HL-60 (cell line): ENCODE data around the gene CTSO.

ENCODE experiments used
- DNase-seq, 2 experiments: peaks; one replicate each; pipeline ENCODE4 v3.0.0-alpha.2; 2010 to 2020; ENCODE audit warnings: low read depth in 1 of 2, low spot score in 1 of 2
- H3K27ac ChIP-seq: fragments of 250-450 bp; sonication (Bioruptor Pico); replicated peaks from 2 replicates; pipeline ENCODE4 v1.5.1; 2020; ENCODE audit warnings: mild to moderate bottlenecking, moderate library complexity
- H3K27me3 ChIP-seq: fragments of 250-450 bp; sonication (Bioruptor Pico); 2 replicates; pipeline ENCODE4 v1.5.1; 2021; ENCODE audit warnings: mild to moderate bottlenecking, moderate library complexity; ENCODE audit not compliant: insufficient read depth, poor library complexity, severe bottlenecking
- H3K4me3 ChIP-seq: replicated peaks from 2 replicates; pipeline ENCODE4 v1.5.1; 2011; ENCODE audit warnings: mild to moderate bottlenecking, control low read depth, low read length; ENCODE audit not compliant: insufficient read depth
- CTCF ChIP-seq: IDR thresholded peaks from one replicate; pipeline ENCODE4 v1.5.1; 2011; ENCODE audit warnings: low read length, control low read depth, inconsistent platforms; ENCODE audit not compliant: insufficient read depth
- GABPA ChIP-seq: IDR thresholded peaks from 2 replicates; pipeline ENCODE4 v1.6.1; 2012; ENCODE audit warnings: low read depth
- POLR2AphosphoS5 ChIP-seq: IDR thresholded peaks from 2 replicates; pipeline ENCODE4 v1.6.1; 2012; ENCODE audit warnings: low read depth
- REST ChIP-seq: IDR thresholded peaks from 2 replicates; pipeline ENCODE4 v1.6.1; 2012; ENCODE audit warnings: low read depth; ENCODE audit not compliant: insufficient replicate concordance
- SPI1 ChIP-seq: IDR thresholded peaks from 2 replicates; pipeline ENCODE4 v1.6.1; 2012; ENCODE audit warnings: low read depth, mild to moderate bottlenecking, borderline replicate concordance

Gene CTSO

GRCh38 chr4:155904331-155904730 is 49.3 kb downstream of the CTSO start:
- TF ChIP-seq POLR2AphosphoS5 (no peak), GABPA (no peak), REST (no peak), CTCF (no peak), SPI1 (no peak)
- Histone ChIP-seq H3K27ac (no peak overlapping the region), H3K27me3 (no peaks in the 10 kb centered on the region), H3K4me3 (no peak overlapping the region)
- DNase-seq, result no peak

- Histone ChIP-seq H3K27ac (no peak within 1 kb of the TSS), H3K27me3 (no peaks in the 10 kb centered on the region), H3K4me3 (no peak within 1 kb of the TSS)
- no peak for DNase-seq
- TF ChIP-seq REST, result no peak
- TF ChIP-seq POLR2AphosphoS5, result no peak
- TF ChIP-seq GABPA, result no peak
- no peak for TF ChIP-seq CTCF
- no peak for TF ChIP-seq SPI1
These were observed 50.2 kb downstream of the CTSO start, which contains the start of gene TDO2 for GRCh38 chr4:155903453-155903852. Gene TDO2 (plus strand): TSS chr4:155903696. CDS start chr4:155903759, 63 bp downstream.

GRCh38 chr4:155901013-155901412 is 52.7 kb downstream of the CTSO start:
- Histone ChIP-seq H3K4me3 (no peak overlapping the region), H3K27ac (no peak overlapping the region), H3K27me3 (no peaks in the 10 kb centered on the region)
- TF ChIP-seq POLR2AphosphoS5 (no peak), REST (no peak), CTCF (no peak), SPI1 (no peak), GABPA (no peak)
- DNase-seq, result no peak
